Measurements from ENCODE around the gene AUNIP. TPM values are rescaled to one million over a fixed set of nuclear protein-coding genes. Genes with fewer than 3 reads are reported as not detected.
"Not testable (repeated sequence)": the region's sequence is repeated elsewhere in the genome, so short reads cannot be mapped to it uniquely, and the experiment has no call there.

AUNIP gene
- total RNA-seq, 1 experiment from 2014 or later = 22.2 TPM

- no peak overlapping the region for H2BK120ac ChIP-seq (ENCODE audit: low read depth, low read length, poor library complexity, severe bottlenecking)
- no peak overlapping the region for H3K4ac ChIP-seq (ENCODE audit: low read depth, low read length)
- no peak for TF ChIP-seq CTCF (conservative IDR thresholded peaks at IDR 0.05)
- no peak overlapping the region for H3T11ph ChIP-seq (ENCODE audit: low read length)
- H3K79me1 ChIP-seq (ENCODE audit: insufficient read depth, low read depth, low read length, poor library complexity, severe bottlenecking) = no peaks in the 10 kb centered on the region
- H3K36me3 Mint-ChIP-seq (ENCODE audit: insufficient read depth in 1 of 3, low read depth in 3 of 3) = 0 out of 7 replicates have a peak, but pooled peaks cover 0 to 7% (median 0%) of the 10 kb centered on the region in 3 experiments
- H2AFZ ChIP-seq (ENCODE audit: low read length) = no peak overlapping the region
- H3K27me3 Mint-ChIP-seq (ENCODE audit: low read depth) = no peaks in the 10 kb centered on the region
- H3K14ac ChIP-seq (ENCODE audit: insufficient read depth, low read length) = no peak overlapping the region
- H3K4me2 ChIP-seq (ENCODE audit: insufficient read depth, insufficient read length, low read length) = no peak overlapping the region
- no peaks in the 10 kb centered on the region for H4K20me1 ChIP-seq (ENCODE audit: control insufficient read depth, insufficient read depth, insufficient read length)
- no peaks in the 10 kb centered on the region for H3K27me3 ChIP-seq (ENCODE audit: insufficient read depth, low read length)
- no peak overlapping the region for H4K8ac ChIP-seq (replicated peaks; ENCODE audit: insufficient read length, low read depth, low read length)
- H2AK5ac ChIP-seq (ENCODE audit: insufficient read length, low read length) = no peak overlapping the region
- no peak overlapping the region for H2BK12ac ChIP-seq (ENCODE audit: insufficient read length, low read depth, low read length)
- H3K27ac Mint-ChIP-seq = no peak overlapping the region
- no peak overlapping the region for H3K9ac ChIP-seq (ENCODE audit: extremely low read depth, insufficient read length, low read length)
- no peaks in the 10 kb centered on the region for H3K23me2 ChIP-seq (ENCODE audit: insufficient read length, low read depth, low read length, poor library complexity, severe bottlenecking)
- no peak overlapping the region for H2BK15ac ChIP-seq (ENCODE audit: low read depth, low read length)
- no peak overlapping the region for H3K4me3 Mint-ChIP-seq
- H4K5ac ChIP-seq (ENCODE audit: insufficient read length, low read depth, low read length) = no peak overlapping the region
- H2BK5ac ChIP-seq (ENCODE audit: insufficient read length, low read length) = no peak overlapping the region
- no peak overlapping the region for H2BK20ac ChIP-seq (ENCODE audit: low read depth, low read length, poor library complexity, severe bottlenecking)
- H4K91ac ChIP-seq (ENCODE audit: insufficient read length, low read depth, low read length) = no peak overlapping the region
- no peak for DNase-seq
- H3K56ac ChIP-seq (ENCODE audit: insufficient read length, low read depth, low read length) = no peak overlapping the region
- WGBS (ENCODE audit: extremely low coverage, insufficient read length, low lambda C conversion rate) = no CpG with 5 or more reads among the region's 3 CpGs
- H3K4me1 ChIP-seq (ENCODE audit: insufficient read depth, low read length) = no peaks in the 10 kb centered on the region
- no peak overlapping the region for H3K18ac ChIP-seq (ENCODE audit: insufficient read length, low read depth, low read length)
- H3K9me3 Mint-ChIP-seq = no peaks in the 10 kb centered on the region
- H3K23ac ChIP-seq (ENCODE audit: insufficient read length, low read depth, low read length) = no peak overlapping the region
- H3K79me2 ChIP-seq (ENCODE audit: insufficient read depth, low read length) = peaks cover 2% of the 10 kb centered on the region; the same call in 1 of the 2 replicates
- peaks cover 2 to 5% of the 10 kb centered on the region in 2 experiments for H3K4me1 Mint-ChIP-seq
- no peak overlapping the region for H3K27ac ChIP-seq (ENCODE audit: insufficient read length, low read depth, low read length)
- H3K9me3 ChIP-seq (ENCODE audit: control insufficient read depth, low read depth, low read length) = no peaks in the 10 kb centered on the region
These were observed 15.8 kb downstream of the AUNIP start for GRCh38 chr1:25843483-25843882.

GRCh38 chr1:25839808-25840207, 19.4 kb downstream of the AUNIP start:
- not testable (repeated sequence) for H3K27ac Mint-ChIP-seq; H3K9ac ChIP-seq (ENCODE audit: extremely low read depth, insufficient read length, low read length); H3K4me1 ChIP-seq (ENCODE audit: insufficient read depth, low read length); H3K4ac ChIP-seq (ENCODE audit: low read depth, low read length); H3K4me2 ChIP-seq (ENCODE audit: insufficient read depth, insufficient read length, low read length); H3K27me3 Mint-ChIP-seq (ENCODE audit: low read depth); H4K20me1 ChIP-seq (ENCODE audit: control insufficient read depth, insufficient read depth, insufficient read length); H2AK5ac ChIP-seq (ENCODE audit: insufficient read length, low read length); H4K5ac ChIP-seq (ENCODE audit: insufficient read length, low read depth, low read length); H2BK5ac ChIP-seq (ENCODE audit: insufficient read length, low read length); H2BK12ac ChIP-seq (ENCODE audit: insufficient read length, low read depth, low read length); H3T11ph ChIP-seq (ENCODE audit: low read length); H2BK15ac ChIP-seq (ENCODE audit: low read depth, low read length); H3K79me2 ChIP-seq (ENCODE audit: insufficient read depth, low read length); H2BK20ac ChIP-seq (ENCODE audit: low read depth, low read length, poor library complexity, severe bottlenecking); H3K4me1 Mint-ChIP-seq; H3K14ac ChIP-seq (ENCODE audit: insufficient read depth, low read length); H3K56ac ChIP-seq (ENCODE audit: insufficient read length, low read depth, low read length); DNase-seq; H3K18ac ChIP-seq (ENCODE audit: insufficient read length, low read depth, low read length); H3K4me3 Mint-ChIP-seq; H2BK120ac ChIP-seq (ENCODE audit: low read depth, low read length, poor library complexity, severe bottlenecking); H3K79me1 ChIP-seq (ENCODE audit: insufficient read depth, low read depth, low read length, poor library complexity, severe bottlenecking); H4K91ac ChIP-seq (ENCODE audit: insufficient read length, low read depth, low read length); H3K9me3 ChIP-seq (ENCODE audit: control insufficient read depth, low read depth, low read length); H2AFZ ChIP-seq (ENCODE audit: low read length); H4K8ac ChIP-seq (replicated peaks; ENCODE audit: insufficient read length, low read depth, low read length); H3K23ac ChIP-seq (ENCODE audit: insufficient read length, low read depth, low read length); H3K9me3 Mint-ChIP-seq; H3K27me3 ChIP-seq (ENCODE audit: insufficient read depth, low read length); H3K27ac ChIP-seq (ENCODE audit: insufficient read length, low read depth, low read length); H3K23me2 ChIP-seq (ENCODE audit: insufficient read length, low read depth, low read length, poor library complexity, severe bottlenecking)
- no CpG with 5 or more reads among the region's 4 CpGs for WGBS (ENCODE audit: extremely low coverage, insufficient read length, low lambda C conversion rate)
- peaks cover 10 to 25% (median 17%) of the 10 kb centered on the region in 3 experiments; a peak in 5 of 7 replicates for H3K36me3 Mint-ChIP-seq (ENCODE audit: insufficient read depth in 1 of 3, low read depth in 3 of 3)

Data from H9 (cell line).